Left kidney (tissue), 2 donors: ENCODE measurements around the gene DES. TPM values are rescaled to one million over a fixed set of nuclear protein-coding genes. Genes with fewer than 3 reads are reported as not detected.

Source experiments
- DNase-seq: peaks from one replicate; pipeline ENCODE4 v3.0.0-alpha.2; 2013
- polyA plus RNA-seq: library from polyadenylated mRNA; unstranded; fragments of 120-200 nt; gene quantifications from one replicate; pipeline ENCODE4 v1.2.1, GENCODE V29; 2013; ENCODE audit not compliant: insufficient read length

Gene DES
- polyA plus RNA-seq, 1 donor = 5.9 TPM

DNA sequence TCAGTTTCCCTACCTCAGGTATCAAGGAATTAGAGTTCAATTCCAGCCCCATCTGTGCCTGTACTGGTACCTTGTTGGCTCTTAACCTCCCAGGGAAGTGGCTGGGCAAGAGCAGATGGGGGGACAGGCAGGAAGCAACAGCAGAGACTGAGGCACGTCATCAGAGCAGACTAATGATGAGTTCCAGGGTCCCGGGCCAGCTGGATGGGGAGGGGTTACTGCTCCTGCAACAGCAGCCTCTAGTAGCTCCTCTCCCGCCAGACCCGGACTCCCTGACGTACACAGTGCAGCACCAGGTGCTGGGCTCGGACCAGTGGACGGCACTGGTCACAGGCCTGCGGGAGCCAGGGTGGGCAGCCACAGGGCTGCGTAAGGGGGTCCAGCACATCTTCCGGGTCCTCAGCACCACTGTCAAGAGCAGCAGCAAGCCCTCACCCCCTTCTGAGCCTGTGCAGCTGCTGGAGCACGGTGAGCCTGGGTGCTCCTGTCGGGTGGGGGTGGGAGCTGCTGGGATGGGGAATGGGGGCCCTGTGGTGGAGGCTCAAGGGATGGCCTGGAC lies 54.5 kb downstream of the DES start:
- no peak for DNase-seq

DNA sequence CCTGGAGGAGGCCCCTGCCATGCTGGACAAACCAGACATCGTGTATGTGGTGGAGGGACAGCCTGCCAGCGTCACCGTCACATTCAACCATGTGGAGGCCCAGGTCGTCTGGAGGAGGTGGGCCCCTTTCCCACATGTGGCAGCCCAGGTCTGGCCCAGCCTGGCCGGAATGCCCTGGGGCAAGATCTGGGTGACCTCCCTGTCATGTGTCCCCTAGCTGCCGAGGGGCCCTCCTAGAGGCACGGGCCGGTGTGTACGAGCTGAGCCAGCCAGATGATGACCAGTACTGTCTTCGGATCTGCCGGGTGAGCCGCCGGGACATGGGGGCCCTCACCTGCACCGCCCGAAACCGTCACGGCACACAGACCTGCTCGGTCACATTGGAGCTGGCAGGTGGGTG lies 55.3 kb downstream of the DES start:
- DNase-seq = no peak

DNA sequence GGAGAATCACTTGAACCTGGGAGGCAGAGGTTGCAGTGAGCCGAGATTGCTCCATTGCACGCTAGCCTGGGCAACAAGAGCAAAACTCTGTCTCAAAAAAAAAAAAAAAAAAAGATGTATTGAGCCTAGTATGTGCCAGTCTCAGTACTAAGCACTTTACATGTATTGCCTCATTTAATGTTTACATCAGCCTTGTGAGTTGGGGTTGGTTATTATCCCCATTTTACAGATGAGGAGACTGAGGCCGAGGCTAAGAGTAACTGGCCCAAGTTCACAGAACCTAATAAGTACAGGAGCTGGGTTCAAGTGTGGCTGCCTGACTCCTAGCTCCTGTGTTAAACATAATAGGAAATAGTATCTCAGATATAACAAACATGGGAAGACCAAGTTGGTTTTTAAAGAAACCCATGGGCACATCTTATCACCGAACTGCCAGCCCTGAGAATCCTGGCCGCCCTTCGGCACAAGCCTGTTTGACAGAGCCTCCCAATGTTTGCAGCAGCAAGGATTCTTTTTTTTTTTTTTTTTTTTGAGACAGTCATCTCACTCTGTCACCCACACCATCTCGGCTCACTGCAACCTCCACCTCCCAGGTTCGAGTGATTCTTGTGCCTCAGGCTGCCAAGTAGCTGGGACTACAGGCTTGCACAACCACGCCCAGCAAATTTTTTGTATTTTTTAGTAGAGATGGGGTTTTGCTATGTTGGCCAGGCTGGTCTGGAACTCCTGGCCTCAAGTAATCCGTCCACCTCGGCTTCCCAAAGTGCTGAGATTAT lies 56.3 kb downstream of the DES start:
- no peak for DNase-seq

GRCh38 chr2:219475278-219475677 lies 57.1 kb downstream of the DES start:
- DNase-seq = no peak

DNA sequence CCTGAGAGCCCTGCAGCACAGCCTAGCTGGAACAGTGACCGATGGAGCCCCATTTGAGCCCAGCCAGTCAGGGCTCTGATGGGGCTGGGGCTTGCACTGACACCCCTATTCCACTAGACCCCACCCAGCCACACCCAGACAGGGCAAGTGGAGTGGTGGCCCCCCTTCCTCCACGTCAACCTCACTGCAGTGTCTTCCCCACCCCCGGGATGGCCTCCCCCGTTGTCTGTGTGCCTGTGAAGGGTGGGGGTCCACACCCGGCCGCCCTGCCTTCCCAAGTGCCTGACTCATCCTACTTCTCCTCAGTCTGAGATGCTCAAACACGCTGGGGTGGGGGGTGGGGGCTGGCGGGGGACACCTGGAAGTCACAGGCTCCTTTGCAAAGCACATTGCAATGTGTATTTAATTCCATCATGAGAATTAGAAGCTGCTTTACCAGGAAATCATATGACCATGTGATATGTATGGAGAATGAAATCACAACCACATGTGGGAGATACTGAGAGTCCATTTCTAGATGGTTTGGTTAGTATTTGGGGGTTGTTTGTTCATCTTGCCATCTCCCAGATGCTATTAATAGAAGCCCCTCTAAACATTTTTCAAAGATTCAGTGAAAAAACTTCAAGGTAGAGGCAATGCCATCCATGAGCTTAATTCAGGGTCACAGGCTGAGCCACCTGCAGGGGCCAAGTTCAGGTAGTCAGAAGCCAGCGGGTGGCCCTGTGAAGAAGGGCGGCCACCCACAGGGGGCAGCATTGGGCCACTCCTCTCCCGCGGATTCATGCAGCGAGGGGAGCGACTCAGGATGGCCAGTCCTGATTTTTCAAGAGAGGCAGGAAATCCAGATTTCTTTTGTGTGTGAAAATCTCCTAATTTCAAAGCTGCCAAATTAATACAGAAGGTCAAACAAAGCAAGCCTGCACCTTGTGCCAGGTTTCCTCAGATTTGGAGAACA lies 57.8 kb downstream of the DES start:
- peak; percentile 73 for DNase-seq

Other genes with a start within 250 kb of the DES start
- gene SLC23A3, start 248.3 kb upstream of the DES start, polyA plus RNA-seq = 22.3 TPM
- gene CNPPD1, start 241.5 kb upstream of the DES start, polyA plus RNA-seq = 64.0 TPM
- 105 TPM for gene RETREG2, start 240.1 kb upstream of the DES start, polyA plus RNA-seq
- gene ZFAND2B, start 211.6 kb upstream of the DES start, polyA plus RNA-seq = 39.5 TPM
- 42.6 TPM for gene ABCB6, start 199.4 kb upstream of the DES start, polyA plus RNA-seq
- 49.5 TPM for gene ATG9A, start 188.7 kb upstream of the DES start, polyA plus RNA-seq
- gene ANKZF1, start 188.6 kb upstream of the DES start, polyA plus RNA-seq = 73.1 TPM
- gene GLB1L, start 172.9 kb upstream of the DES start, polyA plus RNA-seq = 28.7 TPM
- gene STK16, start 172.9 kb upstream of the DES start, polyA plus RNA-seq = 34.9 TPM
- gene TUBA4B, start 165.1 kb upstream of the DES start, polyA plus RNA-seq = 0.75 TPM
- gene TUBA4A, start 164.5 kb upstream of the DES start, polyA plus RNA-seq = 25.2 TPM
- 62.9 TPM for gene DNAJB2, start 139.0 kb upstream of the DES start, polyA plus RNA-seq
- 0.27 TPM for gene PTPRN, start 109.0 kb upstream of the DES start, polyA plus RNA-seq
- gene RESP18, start 85.6 kb upstream of the DES start, polyA plus RNA-seq = not detected
- gene DNPEP, start 30.5 kb upstream of the DES start, polyA plus RNA-seq = 60.2 TPM
- 10.8 TPM for gene SPEG, start 16.5 kb downstream of the DES start, polyA plus RNA-seq
- gene GMPPA, start 80.5 kb downstream of the DES start, polyA plus RNA-seq = 41.7 TPM
- 0.20 TPM for gene ASIC4, start 96.1 kb downstream of the DES start, polyA plus RNA-seq
- gene CHPF, start 125.4 kb downstream of the DES start, polyA plus RNA-seq = 20.3 TPM
- 2.5 TPM for gene TMEM198, start 125.7 kb downstream of the DES start, polyA plus RNA-seq
- 136 TPM for gene OBSL1, start 153.2 kb downstream of the DES start, polyA plus RNA-seq
- 2.0 TPM for gene INHA, start 153.9 kb downstream of the DES start, polyA plus RNA-seq
- 31.2 TPM for gene STK11IP, start 179.5 kb downstream of the DES start, polyA plus RNA-seq
- gene SLC4A3, start 209.3 kb downstream of the DES start, polyA plus RNA-seq = 7.9 TPM